CD14-positive monocyte (primary cell): ENCODE data around the gene RAB1B. TPM values are rescaled to one million over a fixed set of nuclear protein-coding genes. Genes with fewer than 3 reads are reported as not detected.

Experiments
- DNase-seq, 3 donors: peaks; one replicate each; pipeline ENCODE4 v3.0.0-alpha.2; 2011 to 2022
- H2AFZ ChIP-seq: 2 replicates; pipeline ENCODE4 v1.6.0; 2012; ENCODE audit warnings: mild to moderate bottlenecking, low read depth, low read length, inconsistent platforms; ENCODE audit not compliant: insufficient read depth, poor library complexity, severe bottlenecking
- H3K27ac ChIP-seq, 2 donors: 1 replicate in 1 of 2; 2 replicates in 1 of 2; pipeline ENCODE4 v1.5.1; 2012 to 2013; ENCODE audit warnings: low read length in 2 of 2, control low read depth in 1 of 2, inconsistent platforms in 1 of 2, low read depth in 1 of 2, mild to moderate bottlenecking in 1 of 2
- H3K27me3 ChIP-seq, 2 donors: one replicate each; pipeline versions ENCODE4 v1.6.0 to v1.6.1; 2011 to 2013; ENCODE audit warnings: low read length in 2 of 2; ENCODE audit not compliant: control insufficient read depth in 2 of 2, insufficient read depth in 2 of 2
- H3K36me3 ChIP-seq, 2 donors: replicated peaks in 1 of 2; 1 replicate in 1 of 2; 2 replicates in 1 of 2; pipeline versions ENCODE4 v1.5.1 to v1.6.1; 2012 to 2013; ENCODE audit warnings: low read length in 2 of 2, control low read depth in 1 of 2, inconsistent platforms in 1 of 2, mild to moderate bottlenecking in 1 of 2; ENCODE audit not compliant: insufficient read depth in 2 of 2, control insufficient read depth in 1 of 2
- H3K4me1 ChIP-seq, 2 donors: 1 replicate in 1 of 2; 2 replicates in 1 of 2; pipeline versions ENCODE4 v1.5.1 to v1.6.1; 2012 to 2013; ENCODE audit warnings: low read length in 2 of 2, control low read depth in 1 of 2, inconsistent platforms in 1 of 2, mild to moderate bottlenecking in 1 of 2, moderate library complexity in 1 of 2; ENCODE audit not compliant: insufficient read depth in 2 of 2, control insufficient read depth in 1 of 2
- H3K4me2 ChIP-seq: replicated peaks from 2 replicates; pipeline ENCODE3; 2012; ENCODE audit warnings: low read length, moderate library complexity, mild to moderate bottlenecking; ENCODE audit not compliant: poor library complexity, severe bottlenecking; ENCODE audit errors: extremely low read depth
- H3K4me3 ChIP-seq, 3 experiments: fragments of 200-600 bp in 1 of 3; sonication (generic) in 1 of 3; replicated peaks in 1 of 3; 1 replicate in 2 of 3; 2 replicates in 1 of 3; pipeline ENCODE4 v1.5.1; 2011 to 2013; ENCODE audit warnings: low read length in 3 of 3, mild to moderate bottlenecking in 3 of 3, control low read depth in 2 of 3, low read depth in 2 of 3, inconsistent platforms in 1 of 3, moderate library complexity in 1 of 3
- H3K79me2 ChIP-seq: 2 replicates; pipeline ENCODE4 v1.6.0; 2012; ENCODE audit warnings: mild to moderate bottlenecking, control low read depth, inconsistent platforms, low read length, moderate library complexity; ENCODE audit not compliant: insufficient read depth
- H3K9ac ChIP-seq: 2 replicates; pipeline ENCODE4 v1.6.0; 2017; ENCODE audit warnings: low read length, mild to moderate bottlenecking; ENCODE audit not compliant: insufficient read depth, poor library complexity, severe bottlenecking
- H3K9me3 ChIP-seq, 2 donors: replicated peaks in 1 of 2; 1 replicate in 1 of 2; 2 replicates in 1 of 2; pipeline versions ENCODE4 v1.5.1 to v1.6.1; 2012 to 2013; ENCODE audit warnings: low read length in 2 of 2, control low read depth in 1 of 2; ENCODE audit not compliant: control insufficient read depth in 1 of 2, insufficient read depth in 1 of 2
- H4K20me1 ChIP-seq: 2 replicates; pipeline ENCODE4 v1.6.0; 2012; ENCODE audit warnings: mild to moderate bottlenecking, low read length, control low read depth, moderate library complexity; ENCODE audit not compliant: insufficient read depth
- H3K27ac Mint-ChIP-seq, 7 donors: one replicate each; pipeline ENCODE4 v1.8.0; 2020; ENCODE audit warnings: mild to moderate bottlenecking in 7 of 7, mixed read lengths in 7 of 7, moderate library complexity in 6 of 7, inconsistent platforms in 2 of 7
- H3K27me3 Mint-ChIP-seq, 3 donors: one replicate each; pipeline ENCODE4 v1.8.0; 2021 to 2022; ENCODE audit warnings: low read depth in 3 of 3, mild to moderate bottlenecking in 3 of 3, mixed read lengths in 3 of 3, moderate library complexity in 3 of 3, inconsistent platforms in 1 of 3
- H3K36me3 Mint-ChIP-seq, 2 donors: one replicate each; pipeline ENCODE4 v1.8.0; 2020; ENCODE audit warnings: mixed read lengths in 2 of 2, inconsistent platforms in 1 of 2, mild to moderate bottlenecking in 1 of 2
- H3K4me1 Mint-ChIP-seq: one replicate; pipeline ENCODE4 v1.8.0; 2020; ENCODE audit warnings: mild to moderate bottlenecking, mixed read lengths
- H3K4me3 Mint-ChIP-seq, 2 donors: one replicate each; pipeline ENCODE4 v1.8.0; 2020; ENCODE audit warnings: mild to moderate bottlenecking in 2 of 2, mixed read lengths in 2 of 2, moderate library complexity in 1 of 2
- H3K9me3 Mint-ChIP-seq, 7 donors: one replicate each; pipeline ENCODE4 v1.8.0; 2020 to 2022; ENCODE audit warnings: mixed read lengths in 7 of 7, mild to moderate bottlenecking in 6 of 7, moderate library complexity in 6 of 7, inconsistent platforms in 2 of 7
- CTCF ChIP-seq: fragments of 200-600 bp; IDR thresholded peaks from one replicate; pipeline ENCODE4 v1.8.0; 2022; ENCODE audit warnings: antibody characterized with exemption, mild to moderate bottlenecking
- WGBS: methylation state at CpG from one replicate; pipeline ENCODE4 v1.1.5; 2013; ENCODE audit warnings: missing lambda C conversion rate; ENCODE audit not compliant: insufficient coverage; 5-methylcytosine and 5-hydroxymethylcytosine counted together
- intact Hi-C, 2 donors: fragments of 100-400 bp; cut with micrococcal nuclease; formaldehyde crosslinking; loops; one replicate each; pipeline versions ENCODE4 v1.15.0 to v1.15.1; 2023
- polyA plus RNA-seq, 3 donors: library from polyadenylated mRNA; depleted of rRNA in 1 of 3; unstranded in 2 of 3; stranded (reverse) in 1 of 3; fragments of 300-500 nt in 2 of 3; fragments of >200 nt in 1 of 3; fragmentation: Illumina TruSeq in 2 of 3; gene quantifications; 1 replicate in 2 of 3; 2 replicates in 1 of 3; pipeline ENCODE4 v1.2.3, GENCODE V29; 2012 to 2021

RAB1B gene
- polyA plus RNA-seq, 3 donors = 17.9 to 90.5 (median 18.8) TPM

DNA sequence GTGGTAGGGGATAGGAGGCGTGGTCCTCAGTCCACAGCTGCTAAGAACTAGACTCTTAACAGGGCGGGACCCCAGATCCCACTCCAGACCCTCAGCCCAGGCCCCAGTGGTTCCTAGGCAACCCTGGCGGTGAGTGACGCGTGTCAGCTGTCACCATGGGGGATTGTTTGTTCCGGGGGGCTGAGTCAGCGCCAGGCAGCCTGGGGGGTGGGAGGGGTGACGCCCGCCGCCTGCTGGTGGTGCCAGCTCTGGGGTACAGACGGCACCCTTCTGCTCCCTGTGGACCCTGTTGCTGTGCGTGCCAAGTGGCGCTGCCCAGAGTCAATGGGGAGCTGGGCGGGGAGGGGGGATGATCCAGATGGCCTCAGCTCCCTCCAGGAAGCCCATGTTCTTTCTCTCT lies 12.0 kb downstream of the RAB1B start:
- Mint-ChIP-seq H3K4me3 (no peak overlapping the region), H3K27me3 (peaks cover 24 to 35% (median 35%) of the 10 kb centered on the region in 3 donors), H3K9me3 (peaks cover 0 to 7% (median 2%) of the 10 kb centered on the region in 7 donors), H3K4me1 (peaks cover 23% of the 10 kb centered on the region), H3K36me3 (peaks cover 28 to 32% of the 10 kb centered on the region in 2 donors), H3K27ac (no peak overlapping the region)
- Histone ChIP-seq H3K4me3 (no peak overlapping the region), H3K4me2 (no peak overlapping the region), H3K27ac (no peak overlapping the region), H2AFZ (no peak overlapping the region), H3K9me3 (no peaks in the 10 kb centered on the region), H3K79me2 (no peaks in the 10 kb centered on the region), H3K36me3 (peaks cover 14 to 25% of the 10 kb centered on the region in 2 donors), H4K20me1 (peaks cover 56% of the 10 kb centered on the region), H3K4me1 (peaks cover 8 to 23% of the 10 kb centered on the region in 2 donors), H3K9ac (no peak overlapping the region), H3K27me3 (peaks cover 3 to 23% of the 10 kb centered on the region in 2 donors)
- no peak for TF ChIP-seq CTCF
- WGBS = 93% methylated on average over 9 of the region's 14 CpGs
- intact Hi-C loops = no loop called here
- no peak for DNase-seq

GRCh38 chr11:66281001-66281400 lies 12.6 kb downstream of the RAB1B start:
- H2AFZ ChIP-seq = no peak overlapping the region
- H4K20me1 ChIP-seq = peaks cover 55% of the 10 kb centered on the region
- no peak for DNase-seq
- H3K27me3 ChIP-seq = peaks cover 3 to 23% of the 10 kb centered on the region in 2 donors
- H3K4me2 ChIP-seq = no peak overlapping the region
- H3K36me3 ChIP-seq = peaks cover 8 to 20% of the 10 kb centered on the region in 2 donors
- no peak overlapping the region for H3K9ac ChIP-seq
- H3K4me3 ChIP-seq = no peak overlapping the region
- intact Hi-C loops = no loop called here
- WGBS = 96% methylated on average over 2 of the region's 6 CpGs
- Mint-ChIP-seq H3K27me3 (peaks cover 23 to 35% (median 35%) of the 10 kb centered on the region in 3 donors), H3K4me3 (no peak overlapping the region), H3K9me3 (peaks cover 0 to 7% (median 2%) of the 10 kb centered on the region in 7 donors), H3K36me3 (peaks cover 23 to 28% of the 10 kb centered on the region in 2 donors), H3K4me1 (peaks cover 23% of the 10 kb centered on the region), H3K27ac (peak overlapping the region in 4 of 7 donors; percentile 16 to 72 (median 30))
- no peak for TF ChIP-seq CTCF
- H3K27ac ChIP-seq = no peak overlapping the region
- no peaks in the 10 kb centered on the region for H3K9me3 ChIP-seq
- no peaks in the 10 kb centered on the region for H3K79me2 ChIP-seq
- H3K4me1 ChIP-seq = peaks cover 8 to 23% of the 10 kb centered on the region in 2 donors
